SK-N-SH treated with all-trans-retinoic acid at 6 μM for 48 hours (cell line): ENCODE measurements around the gene ATP5F1C.

Experiments
- ATAC-seq: fragments of 200-7000 bp; cut with Tn5 transposase; 3 replicates; pipeline ENCODE4 v1.9.1; 2020; ENCODE audit warnings: mild to moderate bottlenecking, moderate library complexity
- BACH2 ChIP-seq: fragments of 250-450 bp; sonication (Bioruptor Pico); IDR thresholded peaks from 2 replicates; pipeline ENCODE4 v1.9.0; 2021; ENCODE audit warnings: mild to moderate bottlenecking, borderline replicate concordance
- ESRRG ChIP-seq: fragments of 250-450 bp; sonication (Bioruptor Pico); IDR thresholded peaks from 2 replicates; pipeline ENCODE4 v1.6.1; 2021; ENCODE audit warnings: mild to moderate bottlenecking
- GLIS3 ChIP-seq: fragments of 250-450 bp; sonication (Bioruptor Pico); IDR thresholded peaks from 2 replicates; pipeline ENCODE4 v1.5.0; 2020; ENCODE audit warnings: mild to moderate bottlenecking, moderate library complexity
- ISL1 ChIP-seq: fragments of 250-450 bp; sonication (Bioruptor Pico); IDR thresholded peaks from 2 replicates; pipeline ENCODE4 v2.1.2; 2022; ENCODE audit warnings: mild to moderate bottlenecking, moderate library complexity
- OSR1 ChIP-seq: fragments of 250-450 bp; sonication (Bioruptor Pico); IDR thresholded peaks from 2 replicates; pipeline ENCODE4 v1.8.0; 2022; ENCODE audit warnings: moderate library complexity, mild to moderate bottlenecking, inconsistent platforms
- PPARA ChIP-seq: fragments of 250-450 bp; sonication (Bioruptor Pico); IDR thresholded peaks from 2 replicates; pipeline ENCODE4 v1.5.0; 2020; ENCODE audit warnings: mild to moderate bottlenecking, borderline replicate concordance
- SNAI2 ChIP-seq: fragments of 250-450 bp; sonication (Bioruptor Pico); IDR thresholded peaks from 2 replicates; pipeline ENCODE4 v1.5.0; 2020; ENCODE audit warnings: mild to moderate bottlenecking, moderate library complexity
- TCF4 ChIP-seq: fragments of 250-450 bp; sonication (Bioruptor Pico); IDR thresholded peaks from 2 replicates; pipeline ENCODE4 v1.8.0; 2021; ENCODE audit warnings: mild to moderate bottlenecking, moderate library complexity, borderline replicate concordance
- TOX ChIP-seq: fragments of 250-450 bp; sonication (Bioruptor Pico); IDR thresholded peaks from 2 replicates; pipeline ENCODE4 v1.8.0; 2021; ENCODE audit warnings: mild to moderate bottlenecking, moderate library complexity, borderline replicate concordance
- ZC3H10 ChIP-seq: fragments of 250-450 bp; sonication (Bioruptor Pico); IDR thresholded peaks from 2 replicates; pipeline ENCODE4 v1.5.1; 2021; ENCODE audit warnings: mild to moderate bottlenecking, moderate library complexity
- ZFP3 ChIP-seq: fragments of 250-450 bp; sonication (Bioruptor Pico); IDR thresholded peaks from 2 replicates; pipeline ENCODE4 v1.5.0; 2020; ENCODE audit warnings: mild to moderate bottlenecking, moderate library complexity
- ZFP30 ChIP-seq: fragments of 450-650 bp; formaldehyde crosslinking; IDR thresholded peaks from 2 replicates; pipeline ENCODE4 v1.5.0; 2022; ENCODE audit warnings: mild to moderate bottlenecking, moderate library complexity
- ZNF70 ChIP-seq: fragments of 450-650 bp; formaldehyde crosslinking; IDR thresholded peaks from 2 replicates; pipeline ENCODE4 v1.5.0; 2020; ENCODE audit warnings: mild to moderate bottlenecking, moderate library complexity
- ZNF8 ChIP-seq: fragments of 450-650 bp; formaldehyde crosslinking; IDR thresholded peaks from 2 replicates; pipeline ENCODE4 v1.5.0; 2020; ENCODE audit warnings: mild to moderate bottlenecking, moderate library complexity
- TF ChIP-seq, protein P1 (sequence below): fragments of 250-450 bp; sonication (Bioruptor Pico); IDR thresholded peaks from 2 replicates; pipeline ENCODE4 v1.5.1; 2021; ENCODE audit warnings: mild to moderate bottlenecking, moderate library complexity
- TF ChIP-seq, protein P2 (sequence below): fragments of 250-450 bp; sonication (Bioruptor Pico); IDR thresholded peaks from 2 replicates; pipeline ENCODE4 v1.8.0; 2021; ENCODE audit warnings: low read depth, mild to moderate bottlenecking, moderate library complexity, borderline replicate concordance
- TF ChIP-seq, protein P3 (sequence below): fragments of 250-450 bp; sonication (Bioruptor Pico); IDR thresholded peaks from 2 replicates; pipeline ENCODE4 v1.8.0; 2020; ENCODE audit warnings: mild to moderate bottlenecking, moderate library complexity, borderline replicate concordance
- TF ChIP-seq, protein P4 (sequence below): fragments of 250-450 bp; sonication (Bioruptor Pico); IDR thresholded peaks from 2 replicates; pipeline ENCODE4 v1.5.1; 2020; ENCODE audit warnings: low read depth, mild to moderate bottlenecking, moderate library complexity

ATP5F1C gene

DNA sequence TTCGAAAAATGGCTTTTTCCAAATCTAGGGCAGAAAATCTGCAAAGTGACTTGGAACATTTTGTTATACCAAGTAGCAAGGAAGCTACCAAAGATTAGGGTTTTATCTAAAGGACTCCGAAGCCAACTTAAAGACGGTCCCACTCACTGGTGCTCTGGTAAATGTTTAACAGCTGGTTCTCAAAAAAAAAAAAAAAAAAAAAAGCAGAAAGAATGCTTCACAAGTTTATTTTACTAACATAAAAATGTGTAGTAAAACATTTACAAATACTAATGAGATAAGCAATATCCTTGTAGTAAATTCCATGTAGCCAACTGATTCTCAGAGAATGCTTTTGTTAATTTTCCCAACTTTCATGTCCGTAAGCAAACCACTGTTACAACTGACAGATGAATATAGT is 68.7 kb downstream of the ATP5F1C start:
- ATAC-seq, result no peak
- TF ChIP-seq, protein P1, sequence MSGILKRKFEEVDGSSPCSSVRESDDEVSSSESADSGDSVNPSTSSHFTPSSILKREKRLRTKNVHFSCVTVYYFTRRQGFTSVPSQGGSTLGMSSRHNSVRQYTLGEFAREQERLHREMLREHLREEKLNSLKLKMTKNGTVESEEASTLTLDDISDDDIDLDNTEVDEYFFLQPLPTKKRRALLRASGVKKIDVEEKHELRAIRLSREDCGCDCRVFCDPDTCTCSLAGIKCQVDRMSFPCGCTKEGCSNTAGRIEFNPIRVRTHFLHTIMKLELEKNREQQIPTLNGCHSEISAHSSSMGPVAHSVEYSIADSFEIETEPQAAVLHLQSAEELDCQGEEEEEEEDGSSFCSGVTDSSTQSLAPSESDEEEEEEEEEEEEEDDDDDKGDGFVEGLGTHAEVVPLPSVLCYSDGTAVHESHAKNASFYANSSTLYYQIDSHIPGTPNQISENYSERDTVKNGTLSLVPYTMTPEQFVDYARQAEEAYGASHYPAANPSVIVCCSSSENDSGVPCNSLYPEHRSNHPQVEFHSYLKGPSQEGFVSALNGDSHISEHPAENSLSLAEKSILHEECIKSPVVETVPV (CRISPR knock-in tag), result no peak
- TF ChIP-seq PPARA (CRISPR knock-in tag) (no peak), ZFP30 (CRISPR knock-in tag) (no peak), SNAI2 (CRISPR knock-in tag) (no peak), BACH2 (CRISPR knock-in tag) (no peak), ZFP3 (CRISPR knock-in tag) (no peak), ZC3H10 (CRISPR knock-in tag) (no peak), ZNF70 (CRISPR knock-in tag) (no peak), TOX (no peak), ESRRG (CRISPR knock-in tag) (no peak), GLIS3 (CRISPR knock-in tag) (no peak), ISL1 (CRISPR knock-in tag) (no peak), TCF4 (no peak), ZNF8 (CRISPR knock-in tag) (no peak), OSR1 (CRISPR knock-in tag) (no peak)
- TF ChIP-seq, protein P2, sequence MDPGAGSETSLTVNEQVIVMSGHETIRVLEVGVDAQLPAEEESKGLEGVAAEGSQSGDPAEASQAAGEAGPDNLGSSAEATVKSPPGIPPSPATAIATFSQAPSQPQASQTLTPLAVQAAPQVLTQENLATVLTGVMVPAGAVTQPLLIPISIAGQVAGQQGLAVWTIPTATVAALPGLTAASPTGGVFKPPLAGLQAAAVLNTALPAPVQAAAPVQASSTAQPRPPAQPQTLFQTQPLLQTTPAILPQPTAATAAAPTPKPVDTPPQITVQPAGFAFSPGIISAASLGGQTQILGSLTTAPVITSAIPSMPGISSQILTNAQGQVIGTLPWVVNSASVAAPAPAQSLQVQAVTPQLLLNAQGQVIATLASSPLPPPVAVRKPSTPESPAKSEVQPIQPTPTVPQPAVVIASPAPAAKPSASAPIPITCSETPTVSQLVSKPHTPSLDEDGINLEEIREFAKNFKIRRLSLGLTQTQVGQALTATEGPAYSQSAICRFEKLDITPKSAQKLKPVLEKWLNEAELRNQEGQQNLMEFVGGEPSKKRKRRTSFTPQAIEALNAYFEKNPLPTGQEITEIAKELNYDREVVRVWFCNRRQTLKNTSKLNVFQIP (CRISPR knock-in tag), result no peak
- TF ChIP-seq, protein P3, sequence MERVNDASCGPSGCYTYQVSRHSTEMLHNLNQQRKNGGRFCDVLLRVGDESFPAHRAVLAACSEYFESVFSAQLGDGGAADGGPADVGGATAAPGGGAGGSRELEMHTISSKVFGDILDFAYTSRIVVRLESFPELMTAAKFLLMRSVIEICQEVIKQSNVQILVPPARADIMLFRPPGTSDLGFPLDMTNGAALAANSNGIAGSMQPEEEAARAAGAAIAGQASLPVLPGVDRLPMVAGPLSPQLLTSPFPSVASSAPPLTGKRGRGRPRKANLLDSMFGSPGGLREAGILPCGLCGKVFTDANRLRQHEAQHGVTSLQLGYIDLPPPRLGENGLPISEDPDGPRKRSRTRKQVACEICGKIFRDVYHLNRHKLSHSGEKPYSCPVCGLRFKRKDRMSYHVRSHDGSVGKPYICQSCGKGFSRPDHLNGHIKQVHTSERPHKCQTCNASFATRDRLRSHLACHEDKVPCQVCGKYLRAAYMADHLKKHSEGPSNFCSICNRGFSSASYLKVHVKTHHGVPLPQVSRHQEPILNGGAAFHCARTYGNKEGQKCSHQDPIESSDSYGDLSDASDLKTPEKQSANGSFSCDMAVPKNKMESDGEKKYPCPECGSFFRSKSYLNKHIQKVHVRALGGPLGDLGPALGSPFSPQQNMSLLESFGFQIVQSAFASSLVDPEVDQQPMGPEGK, result no peak
- TF ChIP-seq, protein P4, sequence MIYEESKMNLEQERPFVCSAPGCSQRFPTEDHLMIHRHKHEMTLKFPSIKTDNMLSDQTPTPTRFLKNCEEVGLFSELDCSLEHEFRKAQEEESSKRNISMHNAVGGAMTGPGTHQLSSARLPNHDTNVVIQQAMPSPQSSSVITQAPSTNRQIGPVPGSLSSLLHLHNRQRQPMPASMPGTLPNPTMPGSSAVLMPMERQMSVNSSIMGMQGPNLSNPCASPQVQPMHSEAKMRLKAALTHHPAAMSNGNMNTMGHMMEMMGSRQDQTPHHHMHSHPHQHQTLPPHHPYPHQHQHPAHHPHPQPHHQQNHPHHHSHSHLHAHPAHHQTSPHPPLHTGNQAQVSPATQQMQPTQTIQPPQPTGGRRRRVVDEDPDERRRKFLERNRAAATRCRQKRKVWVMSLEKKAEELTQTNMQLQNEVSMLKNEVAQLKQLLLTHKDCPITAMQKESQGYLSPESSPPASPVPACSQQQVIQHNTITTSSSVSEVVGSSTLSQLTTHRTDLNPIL (CRISPR knock-in tag), result no peak

DNA sequence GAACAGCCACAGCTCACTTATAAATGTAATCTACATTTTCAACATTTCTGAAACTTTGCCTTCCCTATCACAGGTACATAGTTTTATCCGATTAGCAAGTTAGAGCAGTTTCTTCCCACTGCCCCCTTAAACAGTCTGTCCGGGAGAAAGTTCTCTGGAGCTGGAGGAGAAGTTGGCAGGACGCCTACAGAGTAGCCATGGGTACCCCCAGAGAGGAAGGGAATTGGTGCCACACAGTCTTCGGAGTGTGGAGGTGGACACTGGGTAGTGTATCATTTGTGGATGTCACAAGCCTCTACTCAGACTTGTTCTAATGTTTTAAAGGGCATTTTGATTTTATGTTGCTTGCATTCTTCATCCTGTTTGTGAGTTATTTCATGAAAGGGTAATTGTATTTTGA is 69.3 kb downstream of the ATP5F1C start:
- TF ChIP-seq BACH2 (CRISPR knock-in tag), result no peak
- no peak for TF ChIP-seq ZNF70 (CRISPR knock-in tag)
- TF ChIP-seq, protein P3, result no peak
- TF ChIP-seq, all 23 proteins: peak for 0
- no peak for ATAC-seq
